ENCODE measurements around the gene ACOT12. TPM values are rescaled to one million over a fixed set of nuclear protein-coding genes. Genes with fewer than 3 reads are reported as not detected.

Gene ACOT12
- total RNA-seq, 6 experiments from 2014 or later: 50.5 to 115 (median 67.5) TPM

GRCh38 chr5:81290146-81290545 lies 103.8 kb downstream of the ACOT12 start:
- H3K27me3 ChIP-seq: no peaks in the 10 kb centered on the region
- DNase-seq (no peak), ATAC-seq (no peak)
- no peak overlapping the region for H3K27ac ChIP-seq
- 89% methylated on average over 1 of the region's 1 CpG for WGBS (ENCODE audit: insufficient coverage, low coverage, low lambda C conversion rate, missing lambda C conversion rate)
- H3K9me3 ChIP-seq: peaks cover 0 to 11% (median 4%) of the 10 kb centered on the region in 4 donors
- no peaks in the 10 kb centered on the region for H3K36me3 ChIP-seq
- TF ChIP-seq POLR2A (IDR thresholded peaks at IDR 0.05) (no peak), CTCF (IDR thresholded peaks at IDR 0.05) (no peak)
- no peak overlapping the region for H3K4me3 ChIP-seq
- intact Hi-C loops (cut with DNase I): no loop called here
- H3K4me1 ChIP-seq: no peaks in the 10 kb centered on the region

- DNase-seq (no peak), ATAC-seq (no peak)
- H3K27ac ChIP-seq: no peak overlapping the region
- peaks cover 0 to 11% (median 4%) of the 10 kb centered on the region in 4 donors for H3K9me3 ChIP-seq
- H3K27me3 ChIP-seq: no peaks in the 10 kb centered on the region
- intact Hi-C loops (cut with DNase I): no loop called here
- 76% methylated on average over 4 of the region's 4 CpGs for whole genome bisulfite sequencing (ENCODE audit: insufficient coverage, low coverage, low lambda C conversion rate, missing lambda C conversion rate)
- H3K4me3 ChIP-seq: no peak overlapping the region
- TF ChIP-seq POLR2A (IDR thresholded peaks at IDR 0.05) (no peak), CTCF (IDR thresholded peaks at IDR 0.05) (no peak)
- no peaks in the 10 kb centered on the region for H3K36me3 ChIP-seq
- H3K4me1 ChIP-seq: peaks cover 0 to 7% (median 0%) of the 10 kb centered on the region in 4 donors
These were observed 105.9 kb downstream of the ACOT12 start for GRCh38 chr5:81288021-81288433.

GRCh38 chr5:81286059-81286617 lies 107.8 kb downstream of the ACOT12 start:
- no peaks in the 10 kb centered on the region for H3K27me3 ChIP-seq
- H3K4me3 ChIP-seq: no peak overlapping the region
- ATAC-seq: peak in 3 of 4 donors; percentile 39 to 72 (median 46)
- WGBS (ENCODE audit: insufficient coverage, low coverage, low lambda C conversion rate, missing lambda C conversion rate): 53% methylated on average over 3 of the region's 3 CpGs
- no peak for DNase-seq
- intact Hi-C loops (cut with DNase I): no loop called here
- no peaks in the 10 kb centered on the region for H3K36me3 ChIP-seq
- H3K27ac ChIP-seq: no peak overlapping the region
- H3K9me3 ChIP-seq: no peaks in the 10 kb centered on the region
- TF ChIP-seq POLR2A (IDR thresholded peaks at IDR 0.05) (no peak), CTCF (IDR thresholded peaks at IDR 0.05) (no peak)
- peaks cover 0 to 7% (median 0%) of the 10 kb centered on the region in 4 donors for H3K4me1 ChIP-seq

- ATAC-seq: peak in 3 of 4 donors; percentile 40 to 76 (median 48)
- TF ChIP-seq POLR2A (IDR thresholded peaks at IDR 0.05) (no peak), CTCF (IDR thresholded peaks at IDR 0.05) (no peak)
- DNase-seq: no peak
- H3K27ac ChIP-seq: no peak overlapping the region
- intact Hi-C loops (cut with DNase I): no loop called here
- H3K36me3 ChIP-seq: no peaks in the 10 kb centered on the region
- WGBS (ENCODE audit: insufficient coverage, low coverage, low lambda C conversion rate, missing lambda C conversion rate): 11% methylated on average over 1 of the region's 1 CpG
- H3K4me3 ChIP-seq: no peak overlapping the region
- no peaks in the 10 kb centered on the region for H3K9me3 ChIP-seq
- no peaks in the 10 kb centered on the region for H3K27me3 ChIP-seq
- peaks cover 0 to 7% (median 0%) of the 10 kb centered on the region in 4 donors for H3K4me1 ChIP-seq
These were observed 110.0 kb downstream of the ACOT12 start for GRCh38 chr5:81283976-81284375.

Other genes with a start within 250 kb of the ACOT12 start
- 1 to 10 TPM in 2 of 6 experiments, under 1 TPM in 4; 0.39 to 1.8 (median 0.80) TPM for gene CKMT2, start 160.8 kb downstream of the ACOT12 start, total RNA-seq
- gene ZCCHC9, start 92.5 kb downstream of the ACOT12 start, total RNA-seq: 10 to 100 TPM; 14.9 to 19.1 (median 17.2) TPM

All from right lobe of liver (tissue), 6 donors.